Loucy (cell line): ENCODE data around the gene PERCC1.

Experiments used
- H2AFZ ChIP-seq: fragments of 200-600 bp; sonication (generic); 2 replicates; pipeline ENCODE4 v1.6.0; 2016; ENCODE audit warnings: antibody characterized with exemption, mild to moderate bottlenecking, low read length, moderate library complexity
- H3F3A ChIP-seq: fragments of 200-600 bp; 2 replicates; pipeline ENCODE4 v1.6.0; 2016; ENCODE audit warnings: antibody characterized with exemption, low read depth, mild to moderate bottlenecking
- H3K27me3 ChIP-seq: fragments of 200-600 bp; sonication (generic); 2 replicates; pipeline ENCODE4 v1.6.1; 2014; ENCODE audit warnings: low read length, mild to moderate bottlenecking; ENCODE audit not compliant: insufficient read depth, poor library complexity, severe bottlenecking
- H3K36me3 ChIP-seq: fragments of 200-600 bp; sonication (generic); 2 replicates; pipeline ENCODE4 v1.6.1; 2016; ENCODE audit warnings: low read length; ENCODE audit not compliant: insufficient read depth
- H3K4me1 ChIP-seq: fragments of 200-600 bp; sonication (generic); 2 replicates; pipeline ENCODE4 v1.5.1; 2014; ENCODE audit warnings: low read length, mild to moderate bottlenecking; ENCODE audit not compliant: insufficient read depth, poor library complexity, severe bottlenecking
- H3K4me2 ChIP-seq: fragments of 200-600 bp; sonication (generic); 2 replicates; pipeline ENCODE4 v1.6.0; 2014; ENCODE audit warnings: antibody characterized with exemption, low read length, low read depth, mild to moderate bottlenecking; ENCODE audit not compliant: poor library complexity, severe bottlenecking
- H3K4me3 ChIP-seq: fragments of 200-600 bp; sonication (generic); 2 replicates; pipeline ENCODE4 v1.5.1; 2014; ENCODE audit warnings: low read length, mild to moderate bottlenecking, mixed read lengths; ENCODE audit not compliant: poor library complexity, severe bottlenecking
- H3K79me2 ChIP-seq: fragments of 200-600 bp; sonication (generic); 2 replicates; pipeline ENCODE4 v1.6.1; 2014; ENCODE audit warnings: low read length; ENCODE audit not compliant: insufficient read depth
- H3K9ac ChIP-seq: fragments of 200-600 bp; sonication (generic); 2 replicates; pipeline ENCODE4 v1.6.0; 2014; ENCODE audit warnings: mild to moderate bottlenecking, low read depth, low read length, moderate library complexity; ENCODE audit not compliant: poor library complexity, severe bottlenecking
- H3K9me2 ChIP-seq: fragments of 200-600 bp; sonication (generic); replicated peaks from 2 replicates; pipeline ENCODE4 v1.6.1; 2016; ENCODE audit warnings: low read depth, low read length, mixed read lengths
- H3K9me3 ChIP-seq: fragments of 200-600 bp; sonication (generic); 2 replicates; pipeline ENCODE4 v1.6.1; 2014; ENCODE audit warnings: mild to moderate bottlenecking, antibody characterized with exemption, low read length, low read depth; ENCODE audit not compliant: insufficient read depth
- H4K20me1 ChIP-seq: fragments of 200-600 bp; sonication (generic); 2 replicates; pipeline ENCODE4 v1.6.0; 2014; ENCODE audit warnings: antibody characterized with exemption, low read length, mild to moderate bottlenecking; ENCODE audit not compliant: insufficient read depth, poor library complexity, severe bottlenecking
- EZH2phosphoT487 ChIP-seq: fragments of 200-600 bp; IDR thresholded peaks from 2 replicates; pipeline ENCODE4 v1.6.1; 2018; ENCODE audit warnings: antibody characterized with exemption, mild to moderate bottlenecking, moderate library complexity, borderline replicate concordance
- TF ChIP-seq, protein P1 (sequence below): fragments of 200-600 bp; sonication (generic); conservative IDR thresholded peaks from 2 replicates; pipeline ENCODE4 v1.5.1; 2014; ENCODE audit warnings: mild to moderate bottlenecking, antibody characterized with exemption, low read length

The PERCC1 gene

GRCh38 chr16:1408171-1408837 lies 22.6 kb upstream of the PERCC1 start:
- Histone ChIP-seq H3K27me3 (no peaks in the 10 kb centered on the region), H3F3A (no peaks in the 10 kb centered on the region), H2AFZ (peak overlapping the region; percentile 78; the same call in 1 of the 2 replicates), H3K9me3 (no peaks in the 10 kb centered on the region), H4K20me1 (peaks cover 3% of the 10 kb centered on the region), H3K4me3 (peak overlapping the region; percentile 79), H3K4me2 (peak overlapping the region; percentile 70), H3K9ac (peak overlapping the region; percentile 52), H3K36me3 (no peaks in the 10 kb centered on the region), H3K9me2 (no peaks in the 10 kb centered on the region), H3K79me2 (peaks cover 3% of the 10 kb centered on the region; the same call in 1 of the 2 replicates), H3K4me1 (no peaks in the 10 kb centered on the region)
- TF ChIP-seq, protein P1, sequence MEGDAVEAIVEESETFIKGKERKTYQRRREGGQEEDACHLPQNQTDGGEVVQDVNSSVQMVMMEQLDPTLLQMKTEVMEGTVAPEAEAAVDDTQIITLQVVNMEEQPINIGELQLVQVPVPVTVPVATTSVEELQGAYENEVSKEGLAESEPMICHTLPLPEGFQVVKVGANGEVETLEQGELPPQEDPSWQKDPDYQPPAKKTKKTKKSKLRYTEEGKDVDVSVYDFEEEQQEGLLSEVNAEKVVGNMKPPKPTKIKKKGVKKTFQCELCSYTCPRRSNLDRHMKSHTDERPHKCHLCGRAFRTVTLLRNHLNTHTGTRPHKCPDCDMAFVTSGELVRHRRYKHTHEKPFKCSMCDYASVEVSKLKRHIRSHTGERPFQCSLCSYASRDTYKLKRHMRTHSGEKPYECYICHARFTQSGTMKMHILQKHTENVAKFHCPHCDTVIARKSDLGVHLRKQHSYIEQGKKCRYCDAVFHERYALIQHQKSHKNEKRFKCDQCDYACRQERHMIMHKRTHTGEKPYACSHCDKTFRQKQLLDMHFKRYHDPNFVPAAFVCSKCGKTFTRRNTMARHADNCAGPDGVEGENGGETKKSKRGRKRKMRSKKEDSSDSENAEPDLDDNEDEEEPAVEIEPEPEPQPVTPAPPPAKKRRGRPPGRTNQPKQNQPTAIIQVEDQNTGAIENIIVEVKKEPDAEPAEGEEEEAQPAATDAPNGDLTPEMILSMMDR, result no peak
- no peak for TF ChIP-seq EZH2phosphoT487

DNA sequence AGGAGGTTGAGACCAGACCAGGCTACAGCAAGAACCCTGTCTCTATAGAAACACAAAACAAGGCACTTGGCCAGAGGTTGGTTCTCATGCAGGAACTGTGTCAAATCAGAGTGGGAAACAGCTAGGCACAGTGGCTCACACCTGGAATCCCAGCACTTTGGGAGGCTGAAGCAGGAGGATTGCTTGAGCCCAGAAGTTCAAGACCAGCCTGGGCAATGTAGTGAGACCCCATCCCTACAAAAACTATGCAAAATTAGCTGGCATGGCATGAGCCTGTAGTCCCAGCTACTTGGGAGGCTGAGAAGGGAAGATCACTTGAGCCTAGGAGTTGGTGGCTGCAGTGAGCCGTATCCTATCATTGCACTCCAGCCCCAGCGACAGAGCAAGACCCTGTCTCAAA lies 18.0 kb upstream of the PERCC1 start:
- Histone ChIP-seq H3K4me2 (no peak overlapping the region), H3K79me2 (peaks cover 3% of the 10 kb centered on the region; the same call in 1 of the 2 replicates), H3K36me3 (no peaks in the 10 kb centered on the region), H3K27me3 (no peaks in the 10 kb centered on the region), H3K4me1 (no peaks in the 10 kb centered on the region), H3K9me3 (no peaks in the 10 kb centered on the region), H3K9me2 (no peaks in the 10 kb centered on the region), H4K20me1 (peaks cover under 1% of the 10 kb centered on the region), H3F3A (no peaks in the 10 kb centered on the region), H3K9ac (no peak overlapping the region), H2AFZ (no peak overlapping the region), H3K4me3 (no peak overlapping the region)
- TF ChIP-seq, protein P1, result no peak
- TF ChIP-seq EZH2phosphoT487, result no peak

DNA sequence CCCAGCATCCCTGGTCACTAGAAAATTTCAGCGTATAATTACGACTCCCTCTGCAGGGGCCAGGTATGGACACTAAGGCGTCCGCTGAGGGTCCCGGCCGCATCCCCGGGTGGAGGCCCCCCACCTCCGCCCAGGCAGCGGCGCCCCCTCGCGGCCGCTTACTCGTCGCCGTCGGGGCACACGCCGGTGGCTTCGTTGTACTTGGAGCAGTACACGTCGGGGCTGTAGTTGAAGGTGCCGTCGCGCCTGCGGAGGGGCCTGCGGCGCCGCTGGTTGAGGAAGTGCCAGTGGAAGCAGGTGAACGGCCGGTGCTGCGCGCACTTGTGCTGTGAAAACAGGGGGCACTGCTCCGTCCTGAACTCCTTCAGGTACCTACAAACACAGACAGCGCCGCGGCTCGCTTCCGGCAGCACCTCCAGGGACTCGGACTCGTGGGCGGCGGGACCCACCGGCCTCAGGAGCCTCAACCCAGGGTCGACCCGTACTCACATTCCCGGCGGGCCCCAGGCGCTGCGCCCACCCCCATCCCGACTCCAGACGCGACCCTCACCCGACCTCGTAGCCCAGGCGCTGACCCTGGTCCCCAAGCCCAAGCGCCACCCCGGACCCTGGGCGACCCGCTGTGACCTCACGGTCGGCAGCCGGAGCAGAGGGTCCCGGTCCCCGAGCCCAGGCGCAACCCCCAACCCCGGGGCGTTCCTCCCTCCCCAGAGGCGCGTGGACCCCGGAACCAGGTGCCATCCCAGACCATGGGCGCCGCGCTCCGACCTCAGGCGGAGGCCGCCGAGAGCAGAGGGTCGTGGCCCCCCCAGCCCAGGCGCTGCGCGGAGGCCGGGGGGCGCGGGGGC lies 17.0 kb upstream of the PERCC1 start:
- H3K4me1 ChIP-seq, result no peaks in the 10 kb centered on the region

More for the DNA sequence above, 17.0 kb upstream of the PERCC1 start:
- Histone ChIP-seq H3K4me3 (peak overlapping the region; percentile 77), H3K79me2 (peaks cover 2% of the 10 kb centered on the region; the same call in 1 of the 2 replicates), H3K9ac (peak overlapping the region; percentile 74), H3K36me3 (no peaks in the 10 kb centered on the region), H4K20me1 (no peaks in the 10 kb centered on the region), H3F3A (no peaks in the 10 kb centered on the region), H2AFZ (no peak overlapping the region; the same call in 1 of the 2 replicates), H3K4me2 (peak overlapping the region; percentile 65), H3K9me2 (no peaks in the 10 kb centered on the region), H3K27me3 (no peaks in the 10 kb centered on the region), H3K9me3 (no peaks in the 10 kb centered on the region)
- TF ChIP-seq, protein P1, result peak; percentile 48
- no peak for TF ChIP-seq EZH2phosphoT487
